Left kidney (tissue), 2 donors: ENCODE results near the gene CHD9NB. TPM values are rescaled to one million over a fixed set of nuclear protein-coding genes. Genes with fewer than 3 reads are reported as not detected.
A peak's percentile ranks its signal among the peaks of the same experiment; 100 is the strongest.
"Not testable (repeated sequence)": the region's sequence is repeated elsewhere in the genome, so short reads cannot be mapped to it uniquely, and the experiment has no call there.

Experiments used
- DNase-seq: peaks from one replicate; pipeline ENCODE4 v3.0.0-alpha.2; 2013
- polyA plus RNA-seq: library from polyadenylated mRNA; unstranded; fragments of 120-200 nt; gene quantifications from one replicate; pipeline ENCODE4 v1.2.1, GENCODE V29; 2013; ENCODE audit not compliant: insufficient read length

CHD9NB gene
- polyA plus RNA-seq, 1 donor: 10.8 TPM

DNA sequence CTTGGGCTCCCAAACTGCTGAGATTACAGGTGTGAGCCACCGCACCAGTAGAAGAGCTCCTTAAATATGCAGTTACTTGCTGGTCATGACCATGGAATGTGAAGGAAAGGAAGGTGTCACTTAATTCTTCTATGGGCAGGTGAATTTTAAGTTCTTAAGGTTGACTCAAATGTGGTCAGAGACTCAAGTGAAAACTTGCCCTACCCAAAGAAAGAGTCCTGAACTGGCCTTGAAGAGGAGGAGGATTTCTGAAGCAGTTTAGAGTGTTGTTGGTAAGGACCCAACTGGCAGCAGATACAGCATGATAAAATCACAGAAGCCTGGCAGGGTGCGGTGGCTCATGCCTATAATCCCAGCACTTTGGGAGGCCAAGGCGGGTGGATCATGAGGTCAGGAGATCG, 31.4 kb upstream of the CHD9NB start:
- DNase-seq: no peak

DNA sequence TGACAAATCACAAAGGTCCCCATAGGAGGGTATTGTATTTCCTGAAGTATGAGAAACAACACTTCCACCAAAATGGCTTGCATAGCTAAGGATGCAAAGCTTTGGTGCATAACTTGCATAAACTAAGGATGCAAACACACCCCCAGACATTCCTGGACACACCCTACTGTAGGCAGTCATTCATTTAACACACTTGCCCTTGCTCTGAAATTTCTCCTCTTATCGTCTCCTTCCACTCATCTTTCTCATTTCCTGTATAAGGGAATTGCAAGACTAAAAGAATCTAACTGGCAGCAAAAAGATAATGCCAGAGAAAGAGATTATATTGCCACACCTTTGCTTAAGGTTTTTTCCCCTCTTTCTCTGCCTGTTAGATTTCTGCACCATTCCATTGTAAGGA, 30.4 kb upstream of the CHD9NB start:
- no peak for DNase-seq

DNA sequence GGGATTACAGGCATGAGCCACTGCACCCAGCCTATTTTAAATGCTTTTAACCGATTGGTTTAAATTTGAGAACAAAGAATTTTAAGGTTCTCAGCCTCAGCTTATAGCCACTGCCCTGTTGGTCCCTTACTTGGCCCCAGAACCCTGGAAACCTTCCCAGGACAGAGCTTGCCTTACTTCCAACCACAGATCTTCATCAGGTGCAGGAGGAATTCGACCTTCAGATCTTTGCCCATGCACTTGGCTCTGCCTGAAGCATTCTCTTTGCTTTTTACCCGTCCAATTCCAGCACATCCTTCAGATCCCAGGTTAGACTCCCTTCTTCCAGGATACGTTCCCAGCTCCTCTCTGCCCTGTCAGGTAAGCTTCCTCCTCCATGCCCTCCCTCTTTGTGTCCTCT, 29.8 kb upstream of the CHD9NB start:
- DNase-seq: no peak

DNA sequence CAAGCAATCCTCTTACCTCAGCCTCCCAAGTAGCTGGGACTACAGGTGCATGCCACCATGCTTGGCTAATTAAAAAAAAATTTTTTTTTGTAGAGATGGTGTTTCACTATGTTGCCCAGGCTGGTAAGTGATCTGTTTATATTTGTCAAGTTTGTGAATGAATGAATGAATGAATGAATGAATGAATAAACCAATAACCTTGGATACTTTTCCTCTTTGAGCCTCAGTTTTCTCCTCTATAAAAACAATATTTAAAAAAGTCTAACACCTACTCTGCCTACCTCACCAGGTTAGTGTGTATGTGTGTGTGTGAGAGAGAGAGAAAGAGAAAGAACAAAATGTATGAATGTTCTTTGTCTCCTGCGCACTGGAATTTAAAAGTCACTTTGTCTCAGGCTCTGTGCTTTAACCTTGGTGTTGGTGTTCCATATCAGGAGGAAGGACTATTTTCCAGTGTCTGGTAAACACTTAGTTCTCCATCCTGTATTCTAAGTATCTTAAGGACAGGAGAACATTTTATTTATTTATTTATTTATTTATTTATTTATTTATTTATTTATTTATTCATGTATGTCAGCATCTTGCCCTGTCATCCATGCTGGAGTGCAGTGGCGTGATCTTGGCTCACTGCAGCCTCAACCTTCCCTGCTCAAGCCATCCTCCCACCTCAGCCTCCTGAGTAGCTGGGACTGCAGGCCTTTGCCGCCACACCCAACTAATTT, 29.1 kb upstream of the CHD9NB start:
- no peak for DNase-seq

DNA sequence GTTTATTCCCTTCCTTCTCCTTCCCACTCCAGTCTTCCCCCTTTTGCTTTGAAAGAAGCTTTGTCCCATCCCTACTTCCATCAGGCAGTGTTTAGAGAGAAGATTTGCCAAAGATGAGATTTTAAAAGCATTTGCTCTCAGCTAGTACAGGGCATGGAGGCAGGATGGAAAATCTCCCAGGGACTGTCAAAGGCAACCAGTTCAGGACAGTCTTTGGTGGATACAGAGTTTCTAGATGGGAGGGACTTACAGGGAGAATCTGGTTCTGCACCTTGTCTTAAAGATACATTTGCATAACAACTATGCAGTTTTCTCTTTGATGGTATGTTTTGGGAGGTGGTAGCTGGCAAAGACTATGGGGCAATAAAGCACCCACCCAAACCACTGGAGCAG, 28.3 kb upstream of the CHD9NB start:
- DNase-seq: no peak

DNA sequence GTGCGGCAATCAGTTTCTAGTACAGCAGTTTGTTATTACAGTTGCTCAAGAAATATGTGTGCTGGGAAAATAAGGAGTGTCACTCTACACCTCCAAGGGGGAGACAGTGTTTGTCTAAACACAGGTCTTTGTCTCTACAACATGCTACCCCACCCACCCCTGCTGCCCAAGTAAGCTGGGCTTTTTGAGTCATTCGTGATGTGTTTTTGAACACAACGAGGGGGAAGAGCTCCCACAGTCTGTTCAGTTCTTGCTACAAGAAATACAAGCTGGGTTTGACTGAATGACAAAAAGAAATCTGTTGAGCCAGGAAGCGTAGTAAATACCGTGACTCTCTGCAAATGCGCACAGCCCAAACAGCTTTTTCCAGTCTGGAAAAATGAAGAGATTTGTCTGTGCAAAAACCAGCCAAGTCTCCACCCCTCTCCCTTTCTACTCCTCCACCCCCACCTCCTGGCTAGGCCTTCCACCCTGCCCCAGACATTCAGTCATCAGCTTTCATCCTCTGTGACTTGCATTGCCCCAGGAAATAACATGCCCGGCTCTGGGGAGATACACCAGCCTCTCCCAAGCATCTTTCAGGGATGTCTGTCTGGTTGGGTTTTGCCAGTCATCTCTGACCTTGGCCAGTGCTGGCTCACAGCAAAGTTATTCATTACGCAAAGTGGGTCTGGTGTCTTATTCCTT, 27.8 kb upstream of the CHD9NB start:
- no peak for DNase-seq

DNA sequence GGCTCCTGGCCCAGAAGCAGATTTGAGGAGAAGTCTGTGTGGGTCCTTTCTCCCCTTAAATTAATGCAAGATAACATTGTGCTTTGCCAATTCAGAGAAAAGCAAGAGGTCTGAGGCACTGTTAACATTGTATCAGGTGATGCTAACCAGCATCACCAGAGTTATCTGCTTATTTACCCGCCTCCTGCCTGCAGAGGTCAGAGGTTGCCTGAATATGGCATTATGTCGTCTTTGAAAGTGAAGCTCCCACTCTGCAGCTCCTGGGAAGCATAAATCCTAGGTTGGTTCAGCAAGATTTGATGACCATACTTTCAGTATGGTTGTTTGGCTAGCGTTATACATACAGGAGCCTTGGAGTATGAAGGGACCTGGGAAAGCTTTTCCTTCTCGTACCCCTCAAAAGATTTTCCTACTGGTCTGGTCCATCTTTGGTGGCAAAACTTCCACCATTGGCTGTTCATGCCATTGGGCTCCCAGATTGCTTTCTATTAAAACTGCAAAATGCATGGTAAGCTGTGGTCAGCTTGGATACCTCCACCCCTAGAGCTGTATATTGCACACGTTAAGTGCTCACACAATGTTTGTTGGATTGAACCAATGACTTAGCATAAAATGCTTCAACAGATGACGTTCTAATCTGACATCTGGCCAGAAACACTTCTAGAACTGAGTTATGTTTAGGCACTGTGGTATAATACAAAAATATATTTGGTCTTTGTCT, 26.2 kb upstream of the CHD9NB start:
- no peak for DNase-seq

DNA sequence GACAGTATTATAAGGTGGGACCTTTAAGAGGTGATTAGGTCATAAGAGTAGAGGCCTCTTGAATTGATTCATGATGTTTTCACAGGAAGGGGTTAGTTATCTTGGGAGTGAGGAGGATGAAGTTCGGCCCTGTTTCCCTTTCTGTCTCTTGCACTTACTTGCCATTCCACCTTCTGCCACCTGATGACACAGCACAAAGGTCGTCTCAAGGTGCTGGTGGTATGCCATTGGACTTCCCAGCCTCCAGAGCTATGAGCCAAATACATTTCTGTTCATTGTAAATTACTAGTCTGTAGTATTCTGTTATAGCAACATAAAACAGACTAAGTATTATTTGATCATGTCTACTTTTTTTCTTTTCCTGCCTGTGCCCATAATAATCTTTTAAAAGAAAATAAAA, 25.6 kb upstream of the CHD9NB start:
- DNase-seq: no peak

DNA sequence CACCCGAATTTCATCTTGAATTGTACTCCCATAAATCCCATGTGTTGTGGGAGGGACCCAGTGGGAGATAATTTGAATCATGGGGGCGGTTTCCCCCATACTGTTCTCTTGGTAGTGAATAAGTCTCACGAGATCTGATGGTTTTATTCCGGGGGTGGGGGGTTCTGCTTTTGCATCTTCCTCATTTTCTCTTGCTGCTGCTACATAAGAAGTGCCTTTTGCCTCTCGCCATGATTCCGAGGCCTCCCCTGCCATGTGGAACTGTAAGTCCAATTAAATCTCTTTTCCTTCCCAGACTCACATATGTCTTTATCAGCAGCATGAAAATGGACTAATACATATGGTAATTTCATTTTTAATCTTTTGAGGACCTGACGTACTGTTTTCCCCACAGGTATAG, 22.8 kb upstream of the CHD9NB start:
- not testable (repeated sequence) for DNase-seq

DNA sequence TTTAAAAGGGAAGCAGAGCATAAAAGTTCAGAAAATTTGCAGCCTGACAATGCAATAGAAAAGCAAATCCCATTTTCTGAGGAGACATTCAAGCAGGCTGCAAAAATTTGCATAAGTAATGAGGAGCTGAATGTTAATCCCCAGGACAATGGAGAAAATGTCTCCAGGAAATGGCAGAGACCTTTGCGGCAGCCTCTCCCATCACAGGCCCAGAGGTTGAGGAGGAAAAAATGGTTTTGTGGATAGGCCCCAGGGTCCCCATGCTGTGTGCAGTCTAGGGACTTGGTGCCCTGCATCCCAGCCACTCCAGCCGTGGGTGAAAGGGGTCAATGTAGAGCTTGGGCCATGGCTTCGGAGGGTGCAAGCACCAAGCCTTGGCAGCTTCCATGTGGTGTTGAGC, 21.6 kb upstream of the CHD9NB start:
- not testable (repeated sequence) for DNase-seq

DNA sequence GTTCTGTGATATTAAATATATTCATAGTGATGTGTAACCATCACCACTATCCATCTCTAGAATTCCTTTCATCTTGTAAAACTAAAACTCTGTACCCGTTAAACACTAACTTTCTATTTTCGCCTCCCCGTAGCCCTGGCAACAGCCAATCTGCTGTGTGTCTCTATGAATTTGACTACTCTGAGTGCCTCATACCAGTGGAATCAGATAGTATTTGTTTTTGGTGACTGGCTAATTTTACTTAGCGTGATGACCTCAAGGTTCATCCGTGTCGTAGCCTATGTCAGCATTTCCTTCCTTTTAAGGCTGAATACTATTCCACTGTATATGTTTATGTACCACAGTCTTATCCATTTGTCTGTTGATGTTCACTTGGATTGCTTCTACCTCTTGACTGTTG, 20.3 kb upstream of the CHD9NB start:
- no peak for DNase-seq

DNA sequence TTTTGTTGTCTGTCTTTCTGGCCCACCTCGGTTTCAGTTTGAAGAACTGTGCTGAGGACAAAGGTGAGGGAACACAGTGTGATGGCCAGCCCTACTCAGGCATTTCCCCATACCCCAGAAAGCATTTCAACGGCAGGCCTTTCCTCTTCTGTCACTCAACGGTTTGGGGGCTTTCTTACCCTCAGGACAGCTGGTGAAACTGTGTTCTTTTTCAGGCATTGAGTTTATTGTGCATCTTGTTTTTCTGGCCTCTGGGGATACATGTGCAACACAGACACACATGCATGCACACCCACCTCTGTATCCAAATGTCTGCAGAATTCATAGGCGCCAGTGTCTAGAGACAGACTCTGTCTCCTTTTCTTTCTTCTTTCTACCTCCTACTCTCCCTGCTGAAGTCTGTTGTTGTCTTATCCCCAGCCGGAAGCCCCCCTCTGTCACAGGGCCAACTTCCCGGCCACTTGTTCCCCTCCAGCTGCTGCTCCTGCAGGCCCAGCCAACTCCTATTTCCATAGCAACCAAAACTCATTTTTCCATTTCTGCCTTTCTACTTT, 19.1 kb upstream of the CHD9NB start:
- DNase-seq: peak; percentile 81

DNA sequence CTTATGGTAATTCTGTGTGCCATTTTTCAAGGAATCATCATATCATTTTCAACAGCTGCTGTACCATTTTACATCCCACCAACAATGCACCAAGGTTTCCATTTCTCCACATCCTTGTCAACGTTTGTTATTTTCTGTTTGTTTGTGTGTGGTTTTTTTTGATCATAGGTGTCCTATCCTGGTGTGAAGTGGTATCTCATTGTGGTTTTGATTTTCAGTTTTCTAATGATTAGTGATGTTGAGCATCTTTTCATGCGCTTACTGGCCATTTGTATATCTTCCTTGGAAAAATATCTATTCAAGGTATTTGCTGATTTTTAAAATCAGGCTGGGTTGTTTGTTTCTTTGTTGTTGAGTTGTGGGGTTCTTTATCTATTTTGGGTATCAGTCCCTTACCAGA, 17.1 kb upstream of the CHD9NB start:
- DNase-seq: no peak

DNA sequence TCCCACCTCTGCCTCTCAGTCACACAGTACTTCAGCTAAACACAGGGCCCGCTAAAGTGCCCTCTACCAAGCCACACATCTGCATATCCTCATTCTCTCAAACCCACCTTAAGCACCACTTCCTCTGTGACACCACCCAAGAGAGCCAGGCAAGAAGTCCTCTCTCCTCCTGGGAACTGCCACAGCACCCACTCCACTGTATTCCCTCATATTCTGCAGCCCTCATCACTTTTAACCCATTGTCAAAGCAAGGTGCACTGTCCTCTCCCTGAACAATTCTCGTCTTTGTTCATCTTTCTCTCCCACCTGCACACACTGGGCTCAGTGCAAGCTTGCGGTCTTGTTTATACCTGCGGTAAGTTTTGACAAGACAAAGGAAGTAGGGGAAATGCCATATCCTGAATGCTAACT, 15.7 kb upstream of the CHD9NB start:
- no peak for DNase-seq

DNA sequence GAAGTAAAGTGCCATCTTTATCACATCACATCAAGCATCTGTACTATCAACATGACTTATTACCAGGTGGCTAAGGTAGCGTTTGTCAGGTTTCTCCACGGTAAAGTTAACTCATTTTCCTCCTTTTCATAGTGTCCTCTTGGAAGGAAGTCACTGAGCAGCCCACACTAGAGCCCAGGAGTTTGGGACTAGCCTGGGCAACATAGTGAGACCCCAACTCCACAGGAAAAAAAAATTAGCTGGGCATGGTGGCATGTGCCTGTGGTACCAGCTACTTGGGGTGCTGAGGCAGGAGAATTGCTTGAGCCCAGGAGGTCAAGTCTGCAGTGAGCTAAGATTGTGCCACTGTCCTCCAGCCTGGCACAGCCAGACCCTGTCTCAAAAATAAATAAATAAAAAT, 15.0 kb upstream of the CHD9NB start:
- DNase-seq: no peak

DNA sequence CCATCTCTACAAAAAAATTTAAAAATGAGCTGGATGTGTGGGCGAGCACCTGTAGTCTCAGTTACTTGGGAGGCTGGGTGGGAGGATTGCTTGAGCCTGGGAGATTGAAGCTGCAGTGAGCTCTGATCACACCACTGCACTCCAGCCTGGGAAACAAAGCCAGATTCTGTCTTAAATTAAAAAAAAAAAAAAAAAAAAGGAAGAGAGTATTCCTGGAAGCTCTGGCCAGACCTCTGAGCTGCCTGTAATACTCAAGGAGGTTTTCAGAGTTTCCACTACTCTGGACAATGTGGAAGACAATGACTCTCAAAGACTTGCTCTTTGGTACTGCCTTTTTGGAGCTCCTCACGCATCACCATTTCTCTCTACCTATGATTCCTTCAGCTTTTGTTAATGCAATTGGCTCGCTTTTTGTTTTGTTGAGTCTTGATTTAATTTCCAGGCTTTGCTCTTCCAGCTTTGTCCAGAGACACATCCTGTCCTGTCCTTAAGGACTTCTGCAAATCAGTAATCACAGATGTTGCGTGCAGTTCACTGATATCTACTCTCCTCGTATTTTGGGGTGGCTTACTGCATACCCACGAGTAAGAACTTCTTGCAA, 12.9 kb upstream of the CHD9NB start:
- no peak for DNase-seq

DNA sequence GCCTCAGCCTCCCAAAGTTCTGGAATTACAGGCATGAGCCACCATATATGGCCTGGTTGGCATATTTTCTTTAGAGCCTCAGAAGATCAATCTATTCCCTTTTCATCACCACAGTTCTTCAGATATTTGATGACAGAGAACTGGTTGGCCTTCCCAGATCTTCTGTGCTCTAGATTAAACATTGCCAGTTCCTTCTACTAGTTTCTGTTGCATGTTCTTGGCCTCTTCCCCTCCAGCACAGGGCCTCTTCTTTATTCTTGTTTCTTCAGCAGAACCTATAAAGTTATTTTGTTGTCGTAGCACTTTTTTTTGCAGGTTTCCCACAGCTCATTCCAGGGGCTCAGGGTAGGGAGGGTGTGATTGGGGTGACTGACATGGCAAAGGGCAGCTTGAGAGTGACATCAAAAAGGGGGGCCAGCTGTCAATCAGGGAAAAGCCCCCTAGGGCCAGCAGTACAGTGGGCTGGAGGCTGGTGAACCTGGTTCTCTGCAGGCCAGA, 11.4 kb upstream of the CHD9NB start:
- DNase-seq: no peak

DNA sequence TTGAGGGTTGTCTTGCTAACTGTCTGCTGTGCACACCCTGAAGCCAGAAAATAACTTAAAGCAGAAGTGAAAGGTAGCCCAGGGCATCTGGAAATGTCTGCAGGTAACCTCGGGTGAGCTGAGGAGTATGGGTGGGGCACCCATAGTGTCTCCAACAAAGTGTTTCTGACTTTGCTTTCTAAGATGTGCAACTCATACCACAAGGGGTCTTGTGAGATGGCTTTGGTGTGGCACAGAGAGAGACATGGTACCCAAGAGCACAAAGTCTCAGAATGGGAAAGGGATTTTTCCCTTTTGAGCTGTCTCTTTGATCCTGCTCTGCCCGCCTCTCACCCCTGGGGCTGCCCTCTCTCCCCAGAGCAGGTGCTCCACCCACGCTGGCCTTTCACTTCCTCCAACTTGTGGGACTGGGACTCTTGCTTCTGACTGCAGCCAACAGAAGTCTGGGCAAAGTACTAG, 9.0 kb upstream of the CHD9NB start:
- no peak for DNase-seq

DNA sequence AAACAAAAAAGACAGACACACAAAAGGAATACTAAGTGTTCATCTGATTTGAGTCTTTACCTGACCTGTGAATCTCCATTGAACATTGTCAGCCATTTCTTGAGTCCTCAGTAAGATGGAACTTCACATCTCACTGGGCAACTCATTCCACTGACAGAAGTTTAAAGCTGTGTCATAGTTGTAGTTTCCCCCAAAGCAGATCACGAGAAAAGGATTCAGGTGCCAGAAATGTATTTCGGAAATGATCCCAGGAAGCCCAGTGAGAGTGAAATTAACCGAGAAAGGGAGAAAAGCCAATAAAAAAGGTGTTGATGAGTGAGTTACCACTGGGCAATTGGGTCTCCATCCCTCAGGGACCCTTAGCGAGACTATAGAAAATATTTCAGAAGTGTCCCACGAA, 8.6 kb upstream of the CHD9NB start:
- DNase-seq: no peak

DNA sequence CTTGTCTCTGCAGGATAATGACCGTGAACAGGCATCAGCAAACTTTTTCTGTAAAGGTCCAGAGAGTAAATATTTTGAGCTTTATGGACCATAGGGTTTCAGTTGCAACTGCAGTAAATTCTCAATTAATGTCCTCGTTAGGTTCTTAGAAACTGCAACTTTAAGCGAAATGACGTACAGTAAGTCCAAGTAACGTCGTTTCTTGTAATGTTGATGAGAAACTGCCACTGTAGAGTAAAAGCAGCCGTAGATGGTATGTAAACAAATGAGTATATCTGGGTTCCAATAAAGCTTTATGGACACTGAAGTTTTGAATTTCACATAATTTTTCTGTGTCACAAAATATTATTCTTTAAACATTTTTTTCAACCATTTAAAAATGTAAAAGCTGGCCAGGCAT, 7.0 kb upstream of the CHD9NB start:
- DNase-seq: no peak

DNA sequence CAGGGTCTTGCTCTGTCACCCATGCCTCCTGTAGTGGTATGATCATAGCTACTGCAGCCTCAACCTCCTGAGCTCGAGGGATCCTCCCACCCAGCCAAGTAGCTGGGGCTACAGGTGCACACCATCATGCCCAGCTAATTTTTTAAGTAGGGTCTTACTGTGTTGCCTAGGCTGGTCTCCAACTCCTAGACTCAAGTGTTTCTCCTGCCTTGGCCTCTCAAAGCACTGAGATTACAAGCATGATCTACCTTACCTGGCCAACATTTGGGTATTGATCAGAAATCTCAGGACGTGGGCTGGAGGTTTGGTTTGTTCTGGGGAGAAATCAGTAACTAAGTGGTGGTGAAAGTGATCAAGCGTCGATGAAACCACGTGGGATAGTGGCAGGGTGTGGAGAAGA, 6.2 kb upstream of the CHD9NB start:
- no peak for DNase-seq

DNA sequence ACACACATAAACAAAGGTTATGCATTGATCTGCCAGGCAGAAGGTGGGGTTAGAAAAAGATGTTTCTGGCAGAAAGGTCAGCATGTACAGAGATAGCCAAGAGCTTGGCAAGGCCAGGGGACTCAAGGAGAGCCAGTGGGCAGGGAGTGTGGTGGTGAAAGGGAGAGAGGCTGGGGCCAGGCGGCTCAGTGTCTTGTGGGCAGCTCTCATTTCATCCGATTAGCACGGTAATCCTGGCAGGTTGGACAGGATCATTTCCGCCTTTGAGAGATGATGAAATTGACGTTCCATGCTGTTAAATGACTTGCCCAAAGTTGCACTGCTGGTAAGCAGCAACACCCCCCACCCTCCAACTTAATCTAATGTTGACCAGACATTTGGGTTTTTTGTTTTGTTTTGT, 5.7 kb upstream of the CHD9NB start:
- DNase-seq: no peak
